ENCODE results near the gene CHMP5.
A peak's percentile ranks its signal among the peaks of the same experiment; 100 is the strongest.

Gene CHMP5

GRCh38 chr9:33273266-33273971, 8.6 kb downstream of the CHMP5 start:
- no peak for DNase-seq (ENCODE audit: low read depth, low spot score)

GRCh38 chr9:33273972-33274328, 9.1 kb downstream of the CHMP5 start:
- DNase-seq (ENCODE audit: low read depth, low spot score), result no peak

GRCh38 chr9:33277484-33277883, 12.6 kb downstream of the CHMP5 start:
- no peak for DNase-seq (ENCODE audit: low read depth, low spot score)

GRCh38 chr9:33285502-33285901, 20.7 kb downstream of the CHMP5 start:
- no peak for DNase-seq (ENCODE audit: low read depth, low spot score)

DNA sequence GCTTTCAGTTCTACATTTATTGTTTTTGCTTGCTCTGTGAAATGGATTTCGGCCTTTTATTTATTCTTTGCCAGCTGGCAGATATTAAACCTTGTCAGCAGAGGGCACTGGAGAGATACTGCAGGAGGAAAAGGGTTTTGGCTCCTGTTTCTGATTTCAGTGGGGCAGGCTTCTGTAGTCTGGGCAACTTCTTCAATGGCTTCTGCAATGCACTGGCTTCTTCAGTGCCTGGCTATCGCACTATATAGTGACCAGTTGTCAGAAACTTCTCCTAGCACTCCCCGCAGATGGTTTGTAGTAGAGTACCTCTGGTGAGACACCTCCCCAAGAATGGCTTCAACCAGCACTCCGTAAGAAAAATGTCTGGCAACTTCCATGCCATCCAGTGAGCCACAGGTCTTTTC, 22.2 kb downstream of the CHMP5 start:
- no peak for DNase-seq (ENCODE audit: low read depth, low spot score)

- DNase-seq (ENCODE audit: low read depth, low spot score), result no peak
Measured at GRCh38 chr9:33288235-33288634, 23.4 kb downstream of the CHMP5 start.

DNA sequence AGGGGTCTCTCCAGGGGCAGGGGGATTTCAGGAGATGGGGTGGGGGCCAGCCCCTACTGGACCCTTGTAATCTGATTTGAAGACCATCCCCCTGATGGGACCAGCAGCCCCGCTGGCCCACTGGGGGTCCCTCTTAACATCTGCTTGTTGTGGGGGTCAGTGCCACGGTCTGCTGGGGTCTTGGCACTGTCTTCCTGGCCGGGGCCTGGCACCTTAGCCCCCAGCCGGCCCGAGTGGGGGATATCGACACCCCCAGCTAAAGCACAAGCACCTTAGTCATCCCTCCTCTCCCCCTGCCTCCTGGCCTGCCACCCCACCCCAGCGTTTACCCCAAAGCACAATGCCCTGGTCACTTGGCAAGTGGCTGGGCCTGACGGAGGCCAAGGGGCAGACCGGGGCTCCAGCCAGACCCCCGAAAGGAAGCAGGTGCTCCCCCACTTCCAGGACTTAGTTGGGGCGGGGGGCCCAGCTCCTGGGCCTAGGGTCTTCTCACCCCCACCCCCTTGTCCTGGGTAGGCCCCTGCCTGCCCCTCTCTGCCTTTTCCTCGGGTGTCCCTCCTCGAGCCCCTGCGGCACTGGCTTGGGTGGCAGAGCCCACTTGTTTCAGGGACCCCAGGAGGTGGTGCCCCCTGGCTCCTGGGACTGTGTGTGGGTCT, 24.1 kb downstream of the CHMP5 start:
- no peak for DNase-seq (ENCODE audit: low read depth, low spot score)

DNA sequence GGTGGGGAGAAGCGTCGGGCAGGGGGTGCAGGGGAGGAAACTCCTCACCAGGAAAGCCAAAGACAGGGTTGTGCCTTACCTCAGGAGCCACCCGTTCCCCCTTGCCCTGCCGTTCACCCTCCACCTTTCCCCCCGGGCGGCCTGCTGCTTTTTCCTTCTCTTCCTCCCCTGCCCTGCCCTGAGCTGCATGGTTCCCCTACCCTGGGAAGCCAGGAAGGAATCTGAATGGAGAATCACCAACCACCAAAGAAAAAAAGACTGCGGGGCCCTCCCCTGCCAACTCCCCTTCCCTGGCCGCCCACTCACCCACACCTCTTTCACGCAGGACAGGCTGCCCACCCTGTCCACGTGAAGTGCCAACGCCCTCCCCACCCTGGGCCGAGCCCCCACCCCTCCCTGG, 24.6 kb downstream of the CHMP5 start:
- DNase-seq (ENCODE audit: low read depth, low spot score), result no peak

- no peak for DNase-seq (ENCODE audit: low read depth, low spot score)
Measured at GRCh38 chr9:33289936-33290246, 25.0 kb downstream of the CHMP5 start.

GRCh38 chr9:33290247-33291030, 25.6 kb downstream of the CHMP5 start, which contains the start of gene NFX1:
Gene NFX1 (plus strand): TSS chr9:33290516. CDS start chr9:33290573, 57 bp downstream.
- peak; percentile 96 for DNase-seq (ENCODE audit: low read depth, low spot score)

DNA sequence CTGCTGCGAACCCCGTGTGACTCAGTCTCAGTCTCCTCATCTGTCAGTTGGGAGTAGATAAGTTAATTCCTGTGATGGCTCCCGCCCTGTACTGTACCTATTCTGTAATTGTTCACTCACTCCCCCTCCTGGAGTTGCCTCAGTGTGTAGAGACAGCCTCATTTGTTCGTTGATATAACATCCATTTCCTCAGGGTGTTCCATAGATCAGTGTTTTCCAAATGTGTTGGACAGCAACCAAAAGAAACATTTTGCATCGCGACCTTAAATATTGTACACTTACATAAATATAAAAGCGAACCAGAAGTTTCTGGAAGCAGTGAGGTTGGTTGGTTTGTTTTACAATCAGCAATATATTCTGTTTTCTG, 26.2 kb downstream of the CHMP5 start:
- no peak for DNase-seq (ENCODE audit: low read depth, low spot score)

DNA sequence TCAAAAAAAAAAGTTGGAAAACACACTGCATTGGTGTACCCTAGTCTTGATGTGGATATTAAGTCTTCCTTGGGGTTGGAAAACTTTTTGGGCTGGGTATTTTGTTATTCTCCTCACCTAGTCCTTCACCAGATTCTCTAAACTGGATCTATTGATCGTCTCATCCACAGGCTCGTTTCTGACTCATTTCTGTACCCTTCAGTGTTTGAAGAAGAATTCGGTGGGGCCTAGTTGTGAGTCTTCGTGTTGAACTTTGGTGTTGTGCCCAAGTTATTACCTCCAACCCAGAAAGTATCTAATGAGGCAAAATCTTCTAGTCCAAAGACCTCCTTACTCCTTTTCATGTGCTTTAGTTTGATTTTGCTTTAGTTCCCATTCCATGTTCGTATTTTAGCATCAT, 27.1 kb downstream of the CHMP5 start:
- no peak for DNase-seq (ENCODE audit: low read depth, low spot score)

GRCh38 chr9:33293782-33294181, 28.9 kb downstream of the CHMP5 start:
- DNase-seq (ENCODE audit: low read depth, low spot score), result no peak

DNA sequence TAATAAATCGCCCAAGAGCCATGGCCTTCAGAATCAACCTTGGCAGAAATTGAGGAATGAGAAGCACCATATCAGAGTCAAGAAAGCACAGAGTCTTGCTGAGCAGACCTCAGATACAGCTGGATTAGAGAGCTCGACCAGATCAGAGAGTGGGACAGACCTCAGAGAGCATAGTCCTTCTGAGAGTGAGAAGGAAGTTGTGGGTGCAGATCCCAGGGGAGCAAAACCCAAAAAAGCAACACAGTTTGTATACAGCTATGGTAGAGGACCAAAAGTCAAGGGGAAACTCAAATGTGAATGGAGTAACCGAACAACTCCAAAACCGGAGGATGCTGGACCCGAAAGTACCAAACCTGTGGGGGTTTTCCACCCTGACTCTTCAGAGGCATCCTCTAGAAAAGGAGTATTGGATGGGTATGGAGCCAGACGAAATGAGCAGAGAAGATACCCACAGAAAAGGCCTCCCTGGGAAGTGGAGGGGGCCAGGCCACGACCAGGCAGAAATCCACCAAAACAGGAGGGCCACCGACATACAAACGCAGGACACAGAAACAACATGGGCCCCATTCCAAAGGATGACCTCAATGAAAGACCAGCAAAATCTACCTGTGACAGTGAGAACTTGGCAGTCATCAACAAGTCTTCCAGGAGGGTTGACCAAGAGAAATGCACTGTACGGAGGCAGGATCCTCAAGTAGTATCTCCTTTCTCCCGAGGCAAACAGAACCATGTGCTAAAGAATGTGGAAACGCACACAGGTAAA, 30.0 kb downstream of the CHMP5 start:
- DNase-seq (ENCODE audit: low read depth, low spot score), result no peak

DNA sequence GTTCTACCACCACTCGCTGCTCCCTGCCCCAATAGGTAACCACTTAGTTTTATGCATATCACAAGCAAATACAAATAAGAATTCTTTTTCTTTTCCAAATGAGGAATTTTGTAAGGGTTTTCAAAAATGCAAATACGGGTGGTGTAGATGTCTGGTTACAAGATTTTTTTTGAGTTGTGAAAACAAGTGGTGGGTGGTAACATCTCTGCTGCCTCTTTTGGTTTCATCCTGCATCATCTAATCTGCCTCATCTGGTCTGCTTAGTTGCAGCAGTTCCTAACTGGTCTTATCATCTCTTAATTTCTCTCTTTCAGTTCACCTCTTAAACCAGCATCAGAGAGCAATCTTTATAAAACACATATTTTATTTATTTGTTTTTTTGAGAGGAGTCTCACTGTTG, 30.7 kb downstream of the CHMP5 start:
- DNase-seq (ENCODE audit: low read depth, low spot score), result no peak

DNA sequence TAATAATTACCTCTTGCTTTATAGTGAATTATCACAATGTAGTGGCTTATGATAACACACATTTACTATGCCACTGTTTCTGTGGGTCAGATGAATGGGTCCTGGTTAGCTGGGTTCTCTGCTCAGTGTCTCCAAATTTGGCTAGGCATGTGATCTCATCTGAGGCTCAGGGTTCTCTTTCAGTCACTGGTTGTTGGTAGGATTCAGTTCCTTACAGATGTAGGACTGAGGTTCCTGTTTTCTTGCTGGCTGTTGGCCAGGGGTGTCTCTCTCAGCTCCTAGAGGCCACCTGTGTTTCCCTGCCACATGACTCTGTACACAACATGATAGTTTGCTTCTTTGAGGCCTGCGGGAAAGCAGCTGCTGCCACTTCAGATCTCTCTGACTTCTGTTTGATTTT, 32.6 kb downstream of the CHMP5 start:
- no peak for DNase-seq (ENCODE audit: low read depth, low spot score)

- DNase-seq (ENCODE audit: low read depth, low spot score), result no peak
Measured at GRCh38 chr9:33300546-33300945, 35.7 kb downstream of the CHMP5 start.

- DNase-seq (ENCODE audit: low read depth, low spot score), result no peak
Measured at GRCh38 chr9:33304362-33304761, 39.5 kb downstream of the CHMP5 start.

DNA sequence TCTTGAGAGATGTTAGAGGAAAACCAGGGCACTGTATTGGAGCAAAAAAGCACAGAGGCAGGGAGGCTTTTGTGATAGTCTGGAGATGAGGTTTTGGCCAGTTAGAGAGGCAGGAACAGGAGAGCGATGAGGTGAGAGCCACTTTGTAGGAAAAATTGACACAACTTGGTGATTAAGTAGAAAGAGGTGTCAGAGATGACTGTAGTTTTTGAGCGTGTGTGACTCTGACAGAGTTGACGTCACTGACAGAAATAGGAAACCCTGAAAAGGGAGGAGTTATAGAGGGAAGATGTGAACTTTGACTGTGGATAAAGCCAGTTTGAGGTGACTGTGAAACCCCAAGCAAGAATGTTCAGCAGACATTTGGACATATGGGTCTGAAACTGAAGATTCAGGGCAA, 41.2 kb downstream of the CHMP5 start:
- DNase-seq (ENCODE audit: low read depth, low spot score), result no peak

GRCh38 chr9:33307067-33307466, 42.2 kb downstream of the CHMP5 start:
- no peak for DNase-seq (ENCODE audit: low read depth, low spot score)

DNA sequence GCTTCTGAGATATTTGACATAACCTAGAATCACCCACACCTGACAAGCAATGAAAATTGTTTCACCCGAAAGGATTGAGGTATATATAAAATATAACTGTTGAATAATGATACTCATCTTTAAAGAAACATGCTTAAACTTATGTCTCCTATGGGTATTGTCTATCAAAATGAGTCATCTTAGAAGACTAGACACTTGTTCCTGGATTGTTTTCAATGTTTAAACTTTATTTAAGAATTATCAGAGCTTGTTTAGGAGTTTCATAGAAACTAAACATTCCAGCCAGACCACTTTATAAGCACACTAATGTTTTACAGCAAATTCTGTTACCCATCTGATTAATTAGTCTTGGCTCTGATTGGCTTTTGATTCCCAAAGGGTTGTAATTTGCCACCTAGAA, 45.1 kb downstream of the CHMP5 start:
- DNase-seq (ENCODE audit: low read depth, low spot score), result no peak

DNA sequence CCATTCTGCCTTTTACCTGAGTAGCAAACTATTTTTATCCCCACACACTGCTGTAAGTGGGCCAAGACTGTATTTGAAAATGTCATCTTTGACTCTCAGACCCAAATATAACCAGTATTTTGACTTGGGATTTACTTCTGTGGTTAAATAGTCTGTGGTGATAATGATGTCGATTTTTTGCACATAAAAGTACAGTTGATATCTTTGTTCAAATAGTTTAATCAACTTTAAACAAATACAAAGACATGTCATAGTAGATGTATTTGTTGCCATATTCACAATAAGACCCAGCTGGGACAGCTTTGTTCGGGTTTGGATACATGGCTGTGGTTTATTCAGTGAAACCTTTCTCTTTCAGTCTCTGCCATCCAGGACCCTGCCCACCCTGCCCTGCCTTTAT, 45.9 kb downstream of the CHMP5 start:
- no peak for DNase-seq (ENCODE audit: low read depth, low spot score)

Data from brain pericyte (primary cell).